Measurements from ENCODE around the gene SIK3.
"Not testable (repeated sequence)": the region's sequence is repeated elsewhere in the genome, so short reads cannot be mapped to it uniquely, and the experiment has no call there.

The SIK3 gene

DNA sequence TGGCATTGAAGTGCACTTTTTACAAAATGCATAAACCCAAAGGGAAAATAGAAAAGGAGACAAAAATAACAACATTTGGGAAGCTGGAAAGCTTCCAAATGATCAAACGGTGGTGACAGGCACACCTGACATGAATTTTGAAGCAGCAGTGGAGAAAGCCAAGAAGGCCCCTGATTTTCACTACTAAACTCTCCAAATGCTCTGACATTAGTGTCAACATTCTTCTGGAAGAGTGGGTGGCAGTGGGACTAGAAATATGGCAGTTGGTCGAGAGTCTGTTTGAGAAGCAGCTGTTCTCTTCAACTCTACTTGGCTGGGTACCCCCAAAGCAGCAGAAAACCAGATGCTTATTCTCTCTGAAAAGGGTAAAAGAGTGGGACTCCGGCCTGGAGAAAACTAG lies 294.2 kb downstream of the SIK3 start:
- TF ChIP-seq, protein P1, sequence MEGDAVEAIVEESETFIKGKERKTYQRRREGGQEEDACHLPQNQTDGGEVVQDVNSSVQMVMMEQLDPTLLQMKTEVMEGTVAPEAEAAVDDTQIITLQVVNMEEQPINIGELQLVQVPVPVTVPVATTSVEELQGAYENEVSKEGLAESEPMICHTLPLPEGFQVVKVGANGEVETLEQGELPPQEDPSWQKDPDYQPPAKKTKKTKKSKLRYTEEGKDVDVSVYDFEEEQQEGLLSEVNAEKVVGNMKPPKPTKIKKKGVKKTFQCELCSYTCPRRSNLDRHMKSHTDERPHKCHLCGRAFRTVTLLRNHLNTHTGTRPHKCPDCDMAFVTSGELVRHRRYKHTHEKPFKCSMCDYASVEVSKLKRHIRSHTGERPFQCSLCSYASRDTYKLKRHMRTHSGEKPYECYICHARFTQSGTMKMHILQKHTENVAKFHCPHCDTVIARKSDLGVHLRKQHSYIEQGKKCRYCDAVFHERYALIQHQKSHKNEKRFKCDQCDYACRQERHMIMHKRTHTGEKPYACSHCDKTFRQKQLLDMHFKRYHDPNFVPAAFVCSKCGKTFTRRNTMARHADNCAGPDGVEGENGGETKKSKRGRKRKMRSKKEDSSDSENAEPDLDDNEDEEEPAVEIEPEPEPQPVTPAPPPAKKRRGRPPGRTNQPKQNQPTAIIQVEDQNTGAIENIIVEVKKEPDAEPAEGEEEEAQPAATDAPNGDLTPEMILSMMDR (IDR thresholded peaks at IDR 0.05; ENCODE audit: low read depth, low read length) = no peak
- in situ Hi-C loops (cut with HindIII; ENCODE audit: low sequenced_read_pairs) = no loop called here
- H3K4me3 ChIP-seq (ENCODE audit: low read depth, low read length) = no peak overlapping the region
- DNase-seq (ENCODE audit: low read depth, low spot score) = no peak

DNA sequence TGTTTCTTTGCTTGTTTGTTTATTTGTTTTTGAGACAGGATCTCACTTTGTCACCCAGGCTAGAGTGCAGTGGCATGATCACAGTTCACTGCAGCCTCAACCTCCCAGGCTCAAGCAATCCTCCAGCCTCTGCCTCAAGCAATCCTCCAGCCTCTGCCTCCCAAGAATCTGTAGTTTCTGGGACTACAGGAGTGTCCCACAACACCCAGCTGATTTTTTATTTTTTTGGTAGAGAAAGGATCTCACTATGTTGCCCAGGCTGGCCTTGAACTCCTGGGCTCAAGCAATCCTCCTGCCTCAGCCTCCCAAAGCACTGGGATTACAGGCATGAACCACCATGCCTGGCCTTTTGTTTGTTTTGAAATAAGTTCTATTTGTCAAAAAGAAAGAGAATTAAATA lies 296.6 kb downstream of the SIK3 start:
- H3K4me3 ChIP-seq (ENCODE audit: low read depth, low read length); in situ Hi-C loops (cut with HindIII; ENCODE audit: low sequenced_read_pairs); DNase-seq (ENCODE audit: low read depth, low spot score): not testable (repeated sequence)

DNA sequence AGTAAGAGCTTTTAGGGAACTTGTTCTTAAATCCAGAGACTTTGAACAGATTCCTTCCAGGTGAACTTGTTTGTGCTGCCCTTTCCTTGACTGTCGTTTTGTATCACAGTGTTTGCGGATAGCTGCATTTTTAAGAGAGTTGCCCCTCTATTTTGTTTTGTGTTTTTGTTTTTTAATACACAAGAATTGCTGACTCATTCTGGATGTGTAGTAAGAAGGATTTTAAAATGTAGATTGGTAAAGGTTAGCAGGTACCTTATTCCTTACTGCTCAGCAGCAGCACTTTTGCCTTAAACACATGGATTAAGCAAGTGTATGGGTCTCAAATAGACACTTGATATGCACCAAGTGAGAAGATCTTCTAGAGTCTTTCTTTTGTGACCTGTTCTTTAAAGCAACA lies 297.6 kb downstream of the SIK3 start:
- in situ Hi-C loops (cut with HindIII; ENCODE audit: low sequenced_read_pairs) = no loop called here
- no peak for DNase-seq (ENCODE audit: low read depth, low spot score)
- no peak overlapping the region for H3K4me3 ChIP-seq (ENCODE audit: low read depth, low read length)
- TF ChIP-seq, protein P1 (IDR thresholded peaks at IDR 0.05; ENCODE audit: low read depth, low read length) = no peak

DNA sequence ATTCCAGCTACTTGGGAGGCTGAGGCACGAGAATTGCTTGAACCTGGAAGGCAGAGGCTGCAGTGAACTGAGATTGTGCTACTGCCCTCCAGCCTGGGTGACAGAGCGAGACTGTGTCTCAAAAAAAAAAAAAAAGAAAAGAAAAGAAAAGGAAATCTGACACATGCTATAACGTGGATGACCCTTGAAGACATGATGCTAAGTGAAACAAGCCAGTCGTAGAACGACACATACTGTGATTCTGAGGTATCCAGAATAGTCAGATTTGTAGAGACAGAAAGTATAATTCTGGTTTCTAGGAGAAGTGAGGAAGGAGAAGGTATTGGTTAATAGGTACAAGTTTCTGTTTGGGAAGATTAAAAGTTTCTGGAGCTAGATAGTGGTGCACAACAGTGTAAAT lies 299.9 kb downstream of the SIK3 start:
- DNase-seq (ENCODE audit: low read depth, low spot score) = no peak

DNA sequence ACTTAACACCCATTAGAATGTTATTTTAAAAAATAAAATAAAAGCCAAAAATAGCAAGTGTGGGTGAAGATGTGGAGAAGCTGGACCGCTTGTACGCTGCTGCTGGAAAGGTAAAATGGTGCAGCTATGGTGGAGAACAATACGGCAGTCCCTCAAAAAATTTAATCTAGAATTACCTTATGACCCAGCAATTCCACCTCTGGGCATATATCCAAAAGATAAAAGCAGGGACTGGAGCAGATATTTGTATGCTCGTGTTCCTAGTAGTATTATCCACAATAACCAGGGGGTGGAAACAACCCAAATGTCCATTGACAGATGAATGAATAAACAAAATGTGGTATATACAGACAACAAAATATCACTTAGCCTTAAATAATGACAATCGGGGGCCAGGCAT lies 300.4 kb downstream of the SIK3 start:
- in situ Hi-C loops (cut with HindIII; ENCODE audit: low sequenced_read_pairs) = no loop called here
- H3K4me3 ChIP-seq (ENCODE audit: low read depth, low read length) = no peak overlapping the region
- TF ChIP-seq, protein P1 (IDR thresholded peaks at IDR 0.05; ENCODE audit: low read depth, low read length) = no peak
- DNase-seq (ENCODE audit: low read depth, low spot score) = no peak

More for the DNA sequence above, 299.9 kb downstream of the SIK3 start:
- TF ChIP-seq, protein P1 (IDR thresholded peaks at IDR 0.05; ENCODE audit: low read depth, low read length) = no peak
- H3K4me3 ChIP-seq (ENCODE audit: low read depth, low read length) = no peak overlapping the region
- in situ Hi-C loops (cut with HindIII; ENCODE audit: low sequenced_read_pairs) = no loop called here

DNA sequence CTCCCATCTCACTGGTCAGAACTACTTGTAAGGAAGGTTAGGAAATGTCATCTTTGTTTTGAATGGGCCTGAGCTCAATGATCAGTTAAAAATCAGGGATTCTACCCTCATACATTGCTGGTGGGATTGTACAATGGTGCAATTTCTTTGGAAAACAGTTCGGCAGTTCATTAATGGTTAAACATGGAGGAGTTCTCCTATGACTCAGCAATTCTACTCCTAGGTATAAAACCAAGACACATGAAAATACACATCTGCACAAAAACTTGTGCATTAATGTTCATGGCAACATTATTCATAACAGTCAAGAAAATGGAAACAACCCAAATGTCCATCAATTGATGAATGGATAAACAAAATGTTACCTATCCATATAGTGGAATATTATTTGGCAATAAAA lies 301.7 kb downstream of the SIK3 start:
- DNase-seq (ENCODE audit: low read depth, low spot score) = no peak
- in situ Hi-C loops (cut with HindIII; ENCODE audit: low sequenced_read_pairs) = no loop called here
- TF ChIP-seq, protein P1 (IDR thresholded peaks at IDR 0.05; ENCODE audit: low read depth, low read length) = no peak
- no peak overlapping the region for H3K4me3 ChIP-seq (ENCODE audit: low read depth, low read length)

DNA sequence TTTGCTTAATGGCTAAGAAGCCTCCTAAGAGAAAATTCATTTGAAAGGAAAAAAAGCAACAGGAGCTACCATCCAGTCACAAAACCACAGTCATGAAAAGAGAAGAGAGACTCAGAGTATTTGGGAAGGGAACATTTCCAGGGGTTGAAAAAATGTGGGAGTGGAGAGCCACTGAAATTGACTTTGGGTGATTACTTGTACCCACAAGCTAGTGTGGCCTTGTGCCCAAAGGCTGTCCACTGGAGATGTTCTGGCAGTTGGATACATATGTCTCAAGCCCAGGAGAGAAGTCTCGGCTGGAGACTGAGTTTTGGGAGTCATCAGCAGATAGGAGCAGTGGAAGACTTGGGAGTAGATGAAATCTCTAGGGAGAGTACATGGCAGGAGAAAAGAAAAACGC lies 303.4 kb downstream of the SIK3 start:
- DNase-seq (ENCODE audit: low read depth, low spot score) = no peak
- in situ Hi-C loops (cut with HindIII; ENCODE audit: low sequenced_read_pairs) = no loop called here
- H3K4me3 ChIP-seq (ENCODE audit: low read depth, low read length) = no peak overlapping the region
- TF ChIP-seq, protein P1 (IDR thresholded peaks at IDR 0.05; ENCODE audit: low read depth, low read length) = no peak
